HepG2 (cell line): ENCODE measurements around the gene CLEC2A.
"Not testable (repeated sequence)": the region's sequence is repeated elsewhere in the genome, so short reads cannot be mapped to it uniquely, and the experiment has no call there.

Experiments used
- CBX5 ChIP-seq: sonication (generic); formaldehyde crosslinking; IDR thresholded peaks from 2 replicates; pipeline ENCODE4 v1.4.0; 2020; ENCODE audit warnings: missing genetic modification reagents, borderline replicate concordance
- ZNF746 ChIP-seq: sonication (generic); formaldehyde crosslinking; IDR thresholded peaks from 2 replicates; pipeline ENCODE4 v1.8.0; 2022; ENCODE audit warnings: mild to moderate bottlenecking, missing genetic modification reagents
- TF ChIP-seq, protein P1 (sequence below): IDR thresholded peaks from 2 replicates; pipeline ENCODE4 v1.6.1; 2016; ENCODE audit warnings: missing compliant biosample characterization, missing genetic modification reagents, borderline replicate concordance

DNA sequence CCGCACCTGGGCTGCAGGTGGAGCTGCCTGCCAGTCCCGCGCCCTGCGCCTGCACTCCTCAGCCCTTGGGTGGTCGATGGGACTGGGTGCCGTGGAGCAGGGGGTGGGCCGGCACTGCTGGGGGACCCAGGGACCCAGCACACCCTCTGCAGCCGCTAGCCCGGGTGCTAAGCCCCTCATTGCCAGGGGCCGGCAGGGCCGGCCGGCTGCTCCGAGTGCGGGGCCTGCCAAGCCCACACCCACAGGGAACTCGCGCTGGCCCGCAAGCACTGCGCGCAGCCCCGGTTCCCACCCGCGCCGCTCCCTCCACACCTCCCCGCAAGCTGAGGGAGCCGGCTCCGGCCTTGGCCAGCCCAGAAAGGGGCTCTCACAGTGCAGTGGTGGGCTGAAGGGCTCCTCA is 56.0 kb downstream of the CLEC2A start:
- TF ChIP-seq, protein P1, sequence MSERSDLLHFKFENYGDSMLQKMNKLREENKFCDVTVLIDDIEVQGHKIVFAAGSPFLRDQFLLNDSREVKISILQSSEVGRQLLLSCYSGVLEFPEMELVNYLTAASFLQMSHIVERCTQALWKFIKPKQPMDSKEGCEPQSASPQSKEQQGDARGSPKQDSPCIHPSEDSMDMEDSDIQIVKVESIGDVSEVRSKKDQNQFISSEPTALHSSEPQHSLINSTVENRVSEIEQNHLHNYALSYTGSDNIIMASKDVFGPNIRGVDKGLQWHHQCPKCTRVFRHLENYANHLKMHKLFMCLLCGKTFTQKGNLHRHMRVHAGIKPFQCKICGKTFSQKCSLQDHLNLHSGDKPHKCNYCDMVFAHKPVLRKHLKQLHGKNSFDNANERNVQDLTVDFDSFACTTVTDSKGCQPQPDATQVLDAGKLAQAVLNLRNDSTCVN (CRISPR knock-in tag), result not testable (repeated sequence)
- TF ChIP-seq ZNF746; CBX5 (CRISPR knock-in tag): not testable (repeated sequence)
